Stimulated activated CD8-positive, alpha-beta memory T cell treated with anti-CD3 and anti-CD28 coated beads, Interleukin-12 subunit alpha, Interleukin-12 subunit beta, amount 100 ng/mL, for 24 hours (primary cell): ENCODE data around the gene ILKAP.

Experiments
- DNase-seq: peaks from one replicate; pipeline ENCODE4 v3.0.0-alpha.2; 2020; ENCODE audit errors: extremely low read depth

The ILKAP gene

DNA sequence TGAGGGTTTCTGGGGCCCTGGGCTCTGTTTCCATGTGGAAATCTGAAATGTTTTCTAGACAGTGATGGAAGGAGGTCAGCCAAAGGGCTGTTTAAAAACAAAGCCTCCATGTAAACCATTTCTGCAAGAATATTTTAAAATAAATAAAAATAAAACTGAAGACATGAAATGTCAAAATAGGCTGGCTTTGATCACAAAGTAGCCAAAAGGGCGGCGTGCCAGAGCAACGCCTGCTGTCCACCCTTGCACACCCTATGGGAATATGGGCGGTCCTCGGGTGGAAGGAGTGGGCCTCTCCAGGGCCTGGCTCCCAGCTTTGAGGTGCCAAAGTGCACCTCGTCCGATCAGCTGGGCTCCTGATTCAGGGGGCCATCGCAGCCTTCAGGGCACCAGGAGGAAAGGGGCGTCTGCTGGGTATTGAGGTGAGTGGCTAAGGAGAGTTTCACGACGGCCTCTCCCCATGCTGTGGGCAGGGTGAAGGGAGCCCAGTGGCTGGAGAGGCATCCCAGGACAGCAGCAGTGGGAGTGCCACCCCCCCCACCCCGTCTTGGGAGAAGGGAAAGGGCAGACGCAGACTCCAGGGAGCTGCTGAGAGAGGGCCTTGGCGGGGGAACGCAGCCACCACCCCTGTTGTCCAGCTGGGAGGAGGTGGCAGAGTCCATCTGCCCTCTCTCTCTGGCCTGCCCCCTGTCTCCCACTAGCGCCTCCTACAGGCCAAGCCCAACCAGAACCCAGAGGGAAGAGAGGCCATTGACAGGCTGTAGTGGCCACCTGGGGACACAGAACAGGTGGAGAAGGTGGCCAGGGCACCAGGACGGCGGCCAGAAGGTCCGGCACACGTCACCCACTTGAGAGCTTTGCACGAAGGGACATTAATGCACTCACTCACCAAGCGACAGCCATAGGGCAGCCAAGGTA, 50.5 kb downstream of the ILKAP start:
- no peak for DNase-seq

DNA sequence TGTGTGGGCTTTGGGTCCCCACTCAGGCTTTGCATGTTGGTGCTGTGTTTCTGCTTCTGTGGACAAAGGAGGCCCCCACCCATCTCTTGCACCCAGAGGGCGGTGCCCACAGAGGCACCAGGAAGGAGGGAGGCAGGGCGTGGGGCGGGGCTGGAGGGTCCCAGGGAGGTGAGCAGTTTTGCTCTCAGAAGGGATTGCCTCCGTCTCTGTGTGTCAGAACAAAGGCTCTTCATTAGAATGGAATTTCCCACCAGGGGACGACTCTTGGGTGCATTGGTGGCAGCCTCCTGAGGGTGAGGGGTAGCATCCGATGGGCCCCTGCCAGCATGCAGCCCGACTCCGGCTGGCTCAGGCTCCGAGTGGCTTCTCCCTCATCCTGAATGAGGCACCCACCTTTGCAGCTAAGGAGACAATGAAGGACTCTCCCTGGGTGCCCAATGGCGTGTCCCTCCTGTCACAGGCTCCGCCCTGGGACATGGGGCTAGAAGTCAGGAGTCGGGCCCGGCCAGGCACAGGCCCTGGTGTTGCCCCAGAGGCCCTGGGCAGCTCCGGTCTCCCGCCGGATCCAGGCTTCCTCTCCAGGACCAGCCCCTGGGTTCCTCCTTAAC, 51.8 kb downstream of the ILKAP start:
- DNase-seq, result no peak

DNA sequence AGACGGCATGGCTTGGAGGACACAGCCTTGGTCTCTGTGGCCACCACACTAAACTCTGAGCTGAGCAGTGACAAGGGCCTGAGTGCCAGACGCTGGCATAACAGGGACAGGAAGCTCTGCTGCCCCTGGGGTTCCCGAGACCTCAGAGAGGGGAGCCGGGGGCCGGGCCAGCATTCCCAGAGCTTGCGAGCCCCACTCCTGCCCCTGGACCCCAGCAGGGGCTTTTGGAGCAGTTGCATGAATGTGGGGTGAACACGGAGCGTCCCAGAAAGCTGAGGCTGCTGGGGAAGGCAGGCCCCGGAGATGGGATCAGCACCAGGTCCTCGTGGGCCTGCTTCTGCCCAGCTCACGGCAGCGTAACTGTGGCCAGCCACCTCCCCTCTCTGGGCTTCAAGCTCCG, 52.3 kb downstream of the ILKAP start:
- no peak for DNase-seq

DNA sequence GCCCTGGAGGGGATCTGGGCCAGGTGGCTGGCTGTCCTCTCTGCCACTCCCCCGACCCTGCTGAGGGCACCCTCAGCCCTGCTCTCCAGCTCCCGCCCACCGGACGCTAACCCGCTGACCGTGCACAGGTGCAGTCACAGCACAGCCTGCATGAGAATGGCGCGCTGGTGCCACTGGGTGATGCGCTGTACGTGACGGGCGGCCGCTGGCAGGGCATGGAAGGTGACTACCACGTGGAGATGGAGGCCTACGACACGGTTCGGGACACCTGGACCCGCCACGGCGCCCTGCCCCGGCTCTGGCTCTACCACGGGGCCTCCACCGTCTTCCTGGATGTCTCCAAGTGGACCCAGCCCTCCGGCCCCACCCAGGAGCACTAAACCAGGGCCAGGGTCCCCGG, 52.8 kb downstream of the ILKAP start:
- no peak for DNase-seq

DNA sequence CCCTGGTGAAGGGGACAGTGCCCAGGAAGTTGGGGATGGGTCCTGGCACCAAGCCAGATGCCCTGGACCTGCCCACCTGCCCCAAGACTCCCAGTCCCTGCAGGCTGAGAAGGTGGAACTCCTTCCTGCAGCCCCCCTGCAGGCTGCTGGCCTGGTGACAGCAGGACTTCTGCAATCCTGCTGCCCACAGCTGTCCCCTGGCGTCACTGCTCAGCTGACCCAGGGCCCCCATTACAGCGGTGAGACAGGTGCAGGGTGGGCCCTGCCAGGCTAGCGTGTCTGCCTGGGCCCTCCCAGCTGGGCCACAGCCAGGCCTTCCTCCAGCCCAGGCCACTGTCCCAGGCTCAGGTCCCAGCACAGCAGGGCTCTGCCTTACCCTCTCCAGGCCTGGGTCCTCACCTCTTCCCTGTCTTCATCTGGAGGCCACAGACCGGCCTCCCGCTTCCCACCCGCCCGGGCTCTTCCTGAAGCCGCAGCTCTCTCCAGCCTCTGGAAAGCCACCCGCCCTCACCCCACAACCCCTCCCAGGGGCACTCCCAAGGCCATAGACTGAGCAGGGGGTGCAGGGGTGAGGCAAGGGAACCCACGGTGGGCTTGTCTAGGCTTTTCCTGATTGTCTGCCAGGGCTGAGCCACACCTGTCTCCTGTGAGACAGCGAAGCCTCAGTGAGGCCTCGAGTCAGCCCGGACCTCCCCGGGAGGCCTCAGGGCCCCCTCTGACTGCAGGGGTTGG, 53.5 kb downstream of the ILKAP start:
- no peak for DNase-seq

DNA sequence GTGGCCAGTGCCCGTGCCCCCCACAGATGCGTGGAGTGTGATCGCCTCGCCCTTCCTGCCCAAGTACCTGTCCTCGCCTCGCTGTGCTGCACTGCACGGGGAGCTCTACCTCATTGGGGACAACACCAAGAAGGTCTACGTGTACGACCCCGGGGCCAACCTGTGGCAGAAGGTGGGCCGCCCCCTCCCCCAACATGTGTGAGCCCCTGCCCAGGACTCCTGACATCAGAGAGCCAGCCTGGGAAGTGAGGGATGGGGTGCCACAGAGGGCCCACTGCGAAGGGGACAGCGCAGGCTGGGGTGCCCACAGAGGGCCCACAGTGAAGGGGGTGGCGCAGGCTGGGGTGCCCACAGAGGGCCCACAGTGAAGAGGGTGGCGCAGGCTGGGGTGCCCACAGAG, 54.5 kb downstream of the ILKAP start:
- no peak for DNase-seq

DNA sequence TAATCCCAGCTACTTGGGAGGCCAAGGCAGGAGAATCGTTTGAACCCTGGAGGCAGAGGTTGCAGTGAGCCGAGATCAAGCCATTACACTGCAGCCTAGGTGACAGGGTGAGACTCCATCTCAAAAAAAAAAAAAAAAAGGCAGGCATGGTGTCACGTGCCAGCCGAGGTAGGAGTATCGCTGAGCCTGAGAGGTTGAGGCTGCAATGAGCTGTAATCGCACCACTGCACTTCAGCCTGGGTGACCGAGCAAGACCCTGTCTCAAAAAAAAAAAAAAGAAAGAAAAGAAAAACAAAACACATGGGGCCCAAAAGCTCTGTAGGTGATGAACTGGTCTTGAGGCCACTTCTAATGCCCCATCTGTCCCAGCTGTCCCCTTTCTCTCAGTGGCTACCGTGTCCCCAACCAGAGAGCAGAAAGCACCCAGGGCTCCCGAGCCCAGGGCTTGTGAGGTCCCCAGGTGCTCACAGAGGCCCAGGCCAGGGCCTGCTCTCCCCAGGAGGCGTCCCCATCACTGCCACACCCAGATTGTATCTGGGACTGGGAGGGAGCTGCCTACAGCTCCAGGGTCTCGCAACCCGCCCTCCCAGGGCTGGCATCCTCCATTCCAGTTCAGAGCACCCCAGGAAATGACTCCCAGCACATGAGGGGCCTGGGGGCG, 56.5 kb downstream of the ILKAP start:
- no peak for DNase-seq

DNA sequence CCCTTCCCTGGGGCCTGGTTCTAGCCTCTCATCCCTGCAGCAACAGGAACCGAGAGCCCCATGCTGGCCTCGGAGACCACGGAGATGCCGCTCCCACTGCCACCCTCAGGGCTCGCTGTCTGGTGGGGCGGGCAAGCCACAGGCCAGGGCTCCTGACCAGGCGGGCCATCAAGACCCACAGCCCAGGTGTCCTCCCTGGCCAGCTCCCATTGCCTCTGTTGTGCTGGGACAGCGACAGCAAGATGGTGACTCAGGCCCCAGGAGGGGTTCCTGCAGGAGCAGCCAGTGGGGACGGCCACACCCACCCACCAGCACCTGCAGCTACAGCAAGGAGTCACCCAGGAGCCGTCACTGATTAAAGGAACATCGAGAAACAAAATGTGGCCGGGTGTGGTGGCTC, 57.6 kb downstream of the ILKAP start:
- no peak for DNase-seq

DNA sequence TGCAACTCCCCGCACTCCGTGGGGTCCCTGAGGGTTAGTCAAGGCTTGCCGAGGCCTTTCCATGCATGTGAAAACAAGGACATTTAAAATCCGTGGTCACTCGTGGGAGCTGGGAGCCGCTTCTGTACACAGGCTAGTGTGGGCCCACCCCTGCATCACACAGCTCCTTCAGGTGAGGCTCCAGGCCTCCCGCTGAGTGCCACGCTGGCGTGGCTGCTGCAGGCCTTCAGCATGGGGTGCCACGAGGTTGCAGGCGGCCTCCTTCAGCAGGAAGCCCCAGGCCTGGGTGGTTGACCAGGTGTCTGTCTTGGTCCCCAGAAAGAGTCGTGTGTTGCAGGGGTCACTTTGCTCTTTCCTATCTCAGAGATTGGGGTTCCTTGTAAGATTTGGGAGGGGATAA, 58.4 kb downstream of the ILKAP start:
- no peak for DNase-seq

DNA sequence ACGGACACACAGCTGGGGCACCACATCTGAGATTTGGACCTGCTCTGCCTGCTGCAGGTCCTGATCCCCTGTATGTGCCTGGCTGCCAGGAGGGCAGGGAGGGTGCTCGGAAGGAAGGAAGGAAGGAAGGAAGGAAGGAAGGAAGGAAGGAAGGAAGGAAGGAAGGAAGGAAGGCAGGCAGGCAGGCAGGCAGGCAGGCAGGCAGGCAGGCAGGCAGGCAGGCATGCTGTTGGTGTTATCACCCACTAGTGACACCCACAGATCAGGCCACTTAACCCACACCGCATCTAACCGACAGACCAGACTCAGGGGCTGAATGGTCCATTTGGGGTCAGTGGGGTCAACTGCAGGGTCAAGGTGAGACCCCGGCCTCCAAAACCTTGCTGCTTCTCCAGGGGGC, 59.2 kb downstream of the ILKAP start:
- no peak for DNase-seq

DNA sequence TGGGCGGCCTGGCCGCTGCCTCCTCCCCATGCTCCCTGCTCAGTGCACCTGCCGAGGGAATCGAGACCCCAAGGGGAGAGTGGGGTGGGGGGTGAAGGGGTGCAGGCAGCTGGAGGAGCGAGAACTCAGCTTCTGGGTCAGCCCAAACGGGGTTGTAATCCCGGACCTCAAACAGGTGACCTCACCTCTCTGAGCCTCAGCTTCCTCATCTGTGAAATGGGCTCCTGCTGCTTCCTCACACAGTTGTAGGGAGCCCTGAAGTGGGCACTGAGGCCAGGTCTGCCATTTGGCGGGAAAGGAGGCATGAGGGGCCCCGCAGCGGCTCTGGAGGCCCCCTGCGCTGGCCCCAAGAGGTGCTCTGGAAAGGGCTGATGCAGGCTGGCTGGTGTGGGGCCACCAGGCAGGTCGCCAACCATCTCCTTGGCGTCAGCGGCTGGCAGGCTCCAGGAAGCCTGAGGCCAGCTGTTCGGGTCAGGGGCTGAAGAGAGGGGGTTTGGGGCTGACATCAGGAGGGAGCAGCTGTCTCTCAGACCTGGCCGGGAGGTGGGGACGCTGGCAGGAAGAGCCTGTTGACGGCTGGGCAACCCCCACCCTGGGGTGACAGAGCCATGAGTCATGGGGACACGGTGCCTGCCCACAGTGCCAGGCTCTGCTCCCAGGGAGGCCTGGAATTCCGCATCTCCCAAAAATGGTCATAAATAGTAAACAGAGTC, 60.1 kb downstream of the ILKAP start:
- DNase-seq, result no peak

DNA sequence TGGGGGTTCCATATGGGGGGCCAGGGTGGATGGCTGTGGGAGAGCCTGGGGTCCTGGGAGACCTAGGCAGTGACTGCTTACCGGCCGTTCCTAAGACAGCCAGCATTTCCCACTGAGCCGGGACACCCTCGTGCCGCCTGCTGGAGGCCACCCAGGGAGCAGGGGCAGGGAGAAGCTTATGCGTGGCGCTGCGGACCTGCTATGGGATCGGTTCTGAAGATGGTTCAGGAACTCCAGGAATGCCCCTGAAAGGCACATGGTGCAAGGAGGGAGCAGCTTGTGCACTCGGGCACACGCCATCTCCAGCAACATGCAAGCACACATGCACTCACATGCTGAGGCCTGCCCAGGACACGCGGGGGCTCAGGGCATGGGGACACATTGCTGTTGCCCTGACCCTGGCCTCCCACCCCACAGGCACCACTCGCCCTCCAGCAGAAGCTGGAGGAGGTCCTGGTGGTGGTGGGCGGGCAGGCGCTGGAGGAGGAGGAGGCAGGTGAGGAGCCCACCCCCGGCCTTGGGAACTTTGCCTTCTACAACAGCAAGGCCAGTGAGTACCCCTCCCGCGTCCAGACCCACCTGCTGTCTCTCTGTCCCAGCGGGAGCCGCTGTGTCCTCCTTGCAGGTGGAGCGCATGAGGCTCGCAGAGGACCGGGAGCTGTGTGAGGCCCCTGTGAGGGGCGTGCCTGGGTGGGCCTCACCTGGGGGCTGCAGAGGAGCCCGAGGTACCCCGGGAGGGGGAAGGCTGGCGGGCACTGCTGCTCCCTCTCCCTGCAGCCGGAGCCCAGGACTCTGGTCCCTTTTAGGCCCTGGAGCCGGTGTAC, 60.9 kb downstream of the ILKAP start:
- no peak for DNase-seq

DNA sequence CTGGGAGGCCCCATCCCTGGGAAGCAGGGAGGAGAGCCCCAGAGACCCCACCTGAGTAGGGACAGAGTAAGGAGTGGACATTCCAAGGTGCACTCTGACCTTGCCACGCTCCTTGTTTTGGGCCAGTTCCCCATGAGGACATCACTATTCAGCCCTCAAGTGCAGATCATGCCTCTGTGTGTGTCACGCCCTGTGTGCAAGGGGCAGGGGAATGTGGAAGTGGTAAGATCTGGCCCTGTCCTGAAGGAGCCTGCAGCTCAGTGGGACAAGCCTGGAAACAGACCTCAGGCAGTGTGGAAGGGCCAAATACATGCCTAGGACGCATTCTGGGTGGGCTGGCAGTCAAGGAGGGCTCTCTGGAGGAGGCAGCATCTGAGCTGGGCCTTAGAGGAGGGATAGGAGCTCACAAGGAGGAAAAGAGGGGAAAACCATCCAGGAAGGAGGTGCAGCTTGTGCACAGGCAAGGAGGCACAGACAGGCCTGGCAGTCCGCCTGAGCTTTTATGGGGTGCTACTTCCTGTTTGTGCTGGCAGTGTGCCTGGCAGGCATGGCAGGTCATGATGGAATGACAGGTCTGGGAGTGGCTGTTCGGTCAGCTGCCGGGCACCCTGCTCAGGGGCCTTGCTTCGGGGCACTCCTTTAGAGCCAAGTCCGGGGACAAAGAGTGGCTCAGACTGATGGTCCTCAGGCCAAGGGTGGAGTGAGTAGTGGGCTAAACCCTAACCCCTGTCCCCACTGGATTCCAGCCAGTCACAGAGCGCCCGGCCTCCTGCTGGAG, 61.8 kb downstream of the ILKAP start:
- no peak for DNase-seq

DNA sequence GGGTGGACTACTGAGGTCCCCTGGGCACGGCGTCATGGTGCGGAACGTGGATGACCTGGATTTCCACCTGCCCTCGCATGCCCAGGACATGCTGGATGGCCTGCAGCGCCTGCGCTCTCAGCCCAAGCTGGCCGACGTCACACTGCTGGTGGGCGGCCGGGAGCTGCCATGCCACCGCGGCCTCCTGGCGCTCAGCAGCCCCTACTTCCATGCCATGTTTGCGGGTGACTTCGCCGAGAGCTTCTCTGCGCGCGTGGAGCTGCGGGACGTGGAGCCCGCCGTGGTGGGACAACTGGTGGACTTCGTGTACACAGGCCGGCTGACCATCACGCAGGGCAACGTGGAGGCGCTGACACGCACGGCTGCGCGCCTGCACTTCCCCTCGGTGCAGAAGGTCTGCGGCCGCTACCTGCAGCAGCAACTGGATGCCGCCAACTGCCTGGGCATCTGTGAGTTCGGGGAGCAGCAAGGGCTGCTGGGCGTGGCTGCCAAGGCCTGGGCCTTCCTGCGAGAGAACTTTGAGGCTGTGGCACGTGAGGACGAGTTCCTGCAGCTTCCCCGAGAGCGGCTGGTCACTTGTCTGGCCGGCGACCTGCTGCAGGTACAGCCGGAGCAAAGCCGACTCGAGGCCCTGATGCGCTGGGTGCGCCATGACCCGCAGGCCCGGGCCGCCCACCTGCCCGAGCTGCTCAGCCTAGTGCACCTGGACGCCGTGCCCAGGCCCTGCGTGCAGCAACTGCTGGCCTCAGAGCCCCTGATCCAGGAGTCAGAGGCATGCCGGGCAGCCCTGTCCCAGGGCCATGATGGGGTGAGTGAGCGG, 62.6 kb downstream of the ILKAP start:
- DNase-seq, result no peak

DNA sequence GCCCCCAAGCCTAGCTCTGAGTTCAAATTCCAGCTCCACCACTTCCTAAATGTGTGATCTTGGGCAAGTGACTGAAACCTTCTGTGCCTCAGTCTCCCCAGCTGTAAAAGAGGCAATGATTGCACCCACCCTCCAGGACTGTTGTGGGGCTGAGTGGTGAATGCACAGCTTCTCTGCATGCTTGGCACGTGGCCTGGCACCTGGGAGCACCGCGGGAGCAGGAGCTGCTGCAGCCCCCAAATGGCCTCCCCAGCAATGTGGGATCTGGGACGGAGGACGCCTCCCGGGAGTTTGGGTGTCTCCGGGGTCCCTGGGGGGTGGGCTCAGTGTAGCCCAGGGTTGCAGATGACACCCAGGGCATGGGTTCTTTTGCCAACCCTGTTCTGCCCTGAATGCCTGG, 63.5 kb downstream of the ILKAP start:
- DNase-seq, result no peak

DNA sequence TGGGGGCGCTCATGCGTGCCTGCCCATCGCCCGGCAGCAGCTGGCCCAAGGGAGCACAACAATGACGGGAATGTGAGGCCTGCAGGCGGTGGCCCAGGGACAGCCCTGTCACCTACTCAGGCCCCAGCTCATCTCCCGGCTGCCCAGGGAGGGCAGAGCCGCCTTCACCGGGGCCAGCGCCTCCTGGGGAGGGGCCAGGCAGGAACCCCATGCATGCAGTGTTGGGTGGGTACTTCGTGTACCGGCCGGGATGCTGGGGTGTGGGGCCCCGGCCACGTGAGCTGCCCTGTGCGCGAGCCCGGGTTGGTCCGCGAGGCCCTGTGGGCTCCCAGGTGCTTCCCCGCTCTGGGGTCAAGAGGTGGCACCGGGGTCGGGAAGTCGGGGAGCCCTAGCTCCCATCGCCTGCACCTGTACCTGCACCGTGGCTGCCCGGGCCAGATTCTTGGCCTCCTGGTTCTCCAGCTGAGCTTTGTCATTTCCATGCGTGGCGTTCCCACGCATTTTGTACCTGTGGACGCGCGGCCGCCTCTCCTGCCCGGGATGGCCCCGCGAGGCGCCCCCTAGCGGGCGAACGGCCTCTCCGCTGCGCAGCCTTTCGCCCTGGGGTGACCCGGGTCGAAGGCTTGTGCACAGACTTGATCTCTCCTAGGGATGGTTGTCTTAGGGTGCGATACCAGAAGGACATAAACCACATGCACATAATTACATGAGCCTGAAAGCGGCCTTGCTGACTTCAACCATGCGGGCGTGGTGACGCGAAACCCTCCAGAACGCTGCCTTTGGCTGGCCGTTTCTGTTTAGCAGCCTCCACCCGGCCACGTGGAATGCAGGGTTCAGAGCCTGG, 64.1 kb downstream of the ILKAP start:
- no peak for DNase-seq

DNA sequence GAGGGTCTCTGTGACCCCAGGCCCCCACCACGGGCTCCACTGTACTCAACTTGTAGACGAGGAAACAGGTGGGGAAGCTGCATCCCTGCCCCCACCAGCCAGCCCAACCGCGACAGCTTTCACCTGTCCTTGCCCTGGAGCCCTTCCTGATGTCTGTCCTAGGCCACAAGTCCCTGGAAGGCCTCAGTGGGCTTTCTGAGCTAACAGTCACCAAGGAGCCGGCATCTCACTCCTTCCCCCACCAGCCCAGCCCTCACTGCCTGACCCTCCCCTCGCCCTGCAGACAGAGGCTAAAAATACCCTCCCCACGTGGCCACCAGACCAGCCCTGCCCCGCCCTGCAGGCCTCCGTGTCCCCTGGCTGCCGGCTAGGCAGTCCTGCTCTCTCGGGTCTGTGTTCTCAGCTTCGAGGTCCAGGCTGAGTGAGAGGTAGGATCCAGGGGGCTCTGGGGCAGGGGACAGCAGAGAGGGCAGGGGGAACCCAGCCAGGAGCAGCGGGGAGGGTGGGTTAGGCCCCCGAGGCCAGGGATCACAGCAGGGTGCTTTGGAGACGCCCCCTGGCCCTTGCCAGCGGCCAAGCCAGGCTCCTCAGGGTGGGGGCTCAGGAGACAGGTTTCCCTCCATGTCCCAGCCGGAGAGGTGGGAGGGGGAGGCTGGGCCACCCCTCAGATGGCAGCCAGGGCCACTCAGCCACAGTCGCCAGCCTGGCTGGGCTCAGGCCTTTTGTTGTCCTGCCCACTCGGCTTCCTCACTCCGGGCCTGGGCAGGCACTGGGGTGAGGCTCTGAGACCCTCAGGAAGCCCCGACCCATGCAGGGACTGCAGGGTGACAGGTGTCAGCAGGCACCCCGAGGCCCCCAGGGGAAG, 64.9 kb downstream of the ILKAP start, which contains the start of gene KLHL30:
TSS of gene KLHL30 (plus strand) at position 338 of the 865 bp plus-strand sequence. CDS start 2,087 bp downstream, outside the sequence.
- DNase-seq, result no peak
